Sigmoid colon (tissue), 4 donors: ENCODE results near the gene OSBP.

ENCODE experiments used
- POLR2A ChIP-seq, 2 donors: fragments of 450-650 bp; IDR thresholded peaks; one replicate each; pipeline ENCODE4 v1.6.1; 2016; ENCODE audit warnings: antibody characterized with exemption in 2 of 2, mild to moderate bottlenecking in 2 of 2, moderate library complexity in 2 of 2
- POLR2AphosphoS5 ChIP-seq, 4 donors: sonication (generic); formaldehyde crosslinking; IDR thresholded peaks; one replicate each; pipeline ENCODE4 v1.6.1; 2017; ENCODE audit warnings: antibody characterized with exemption in 4 of 4
- TF ChIP-seq, protein P1 (sequence below), 4 experiments: fragments of 450-650 bp in 3 of 4; fragments of 200-600 bp in 1 of 4; IDR thresholded peaks; one replicate each; pipeline ENCODE4 v1.5.1; 2016 to 2019; ENCODE audit warnings: antibody characterized with exemption in 4 of 4, mild to moderate bottlenecking in 3 of 4, moderate library complexity in 2 of 4

DNA sequence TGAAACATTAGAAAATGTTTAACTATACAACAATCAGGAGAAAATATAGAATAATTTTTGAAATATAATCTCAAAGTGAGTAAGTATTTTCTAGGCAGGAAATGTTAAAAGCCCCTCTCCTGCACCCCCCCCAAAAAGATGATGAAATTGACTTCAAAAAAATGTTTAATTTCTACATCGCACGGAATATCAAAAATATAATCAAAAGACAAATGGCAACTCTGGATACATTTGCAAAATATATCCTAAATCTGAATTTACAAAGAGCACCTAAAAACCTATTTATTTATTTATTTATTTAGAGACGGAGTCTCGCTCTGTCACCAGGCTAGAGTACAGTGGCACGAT lies 67.3 kb downstream of the OSBP start:
- TF ChIP-seq POLR2A (IDR thresholded peaks at IDR 0.05) (no peak), POLR2AphosphoS5 (IDR thresholded peaks at IDR 0.05) (no peak)
- TF ChIP-seq, protein P1, sequence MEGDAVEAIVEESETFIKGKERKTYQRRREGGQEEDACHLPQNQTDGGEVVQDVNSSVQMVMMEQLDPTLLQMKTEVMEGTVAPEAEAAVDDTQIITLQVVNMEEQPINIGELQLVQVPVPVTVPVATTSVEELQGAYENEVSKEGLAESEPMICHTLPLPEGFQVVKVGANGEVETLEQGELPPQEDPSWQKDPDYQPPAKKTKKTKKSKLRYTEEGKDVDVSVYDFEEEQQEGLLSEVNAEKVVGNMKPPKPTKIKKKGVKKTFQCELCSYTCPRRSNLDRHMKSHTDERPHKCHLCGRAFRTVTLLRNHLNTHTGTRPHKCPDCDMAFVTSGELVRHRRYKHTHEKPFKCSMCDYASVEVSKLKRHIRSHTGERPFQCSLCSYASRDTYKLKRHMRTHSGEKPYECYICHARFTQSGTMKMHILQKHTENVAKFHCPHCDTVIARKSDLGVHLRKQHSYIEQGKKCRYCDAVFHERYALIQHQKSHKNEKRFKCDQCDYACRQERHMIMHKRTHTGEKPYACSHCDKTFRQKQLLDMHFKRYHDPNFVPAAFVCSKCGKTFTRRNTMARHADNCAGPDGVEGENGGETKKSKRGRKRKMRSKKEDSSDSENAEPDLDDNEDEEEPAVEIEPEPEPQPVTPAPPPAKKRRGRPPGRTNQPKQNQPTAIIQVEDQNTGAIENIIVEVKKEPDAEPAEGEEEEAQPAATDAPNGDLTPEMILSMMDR (IDR thresholded peaks at IDR 0.05), result no peak
